Subcutaneous preadipocyte (primary cell): Measurements from ENCODE around the gene CD63. TPM values are rescaled to one million over a fixed set of nuclear protein-coding genes. Genes with fewer than 3 reads are reported as not detected.

Experiments used
- small RNA-seq: library from RNA; depleted of rRNA; stranded (forward); fragments of <200 nt; gene quantifications from one replicate; pipeline ENCODE3, GENCODE V24; 2012
- total RNA-seq: library from RNA; depleted of rRNA; stranded (reverse); fragments of >200 nt; gene quantifications from 2 replicates; pipeline ENCODE4 v1.2.3, GENCODE V29; 2012

The CD63 gene, protein sequence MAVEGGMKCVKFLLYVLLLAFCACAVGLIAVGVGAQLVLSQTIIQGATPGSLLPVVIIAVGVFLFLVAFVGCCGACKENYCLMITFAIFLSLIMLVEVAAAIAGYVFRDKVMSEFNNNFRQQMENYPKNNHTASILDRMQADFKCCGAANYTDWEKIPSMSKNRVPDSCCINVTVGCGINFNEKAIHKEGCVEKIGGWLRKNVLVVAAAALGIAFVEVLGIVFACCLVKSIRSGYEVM
- total RNA-seq: 1,437 and 2,220 TPM in 2 replicates

DNA sequence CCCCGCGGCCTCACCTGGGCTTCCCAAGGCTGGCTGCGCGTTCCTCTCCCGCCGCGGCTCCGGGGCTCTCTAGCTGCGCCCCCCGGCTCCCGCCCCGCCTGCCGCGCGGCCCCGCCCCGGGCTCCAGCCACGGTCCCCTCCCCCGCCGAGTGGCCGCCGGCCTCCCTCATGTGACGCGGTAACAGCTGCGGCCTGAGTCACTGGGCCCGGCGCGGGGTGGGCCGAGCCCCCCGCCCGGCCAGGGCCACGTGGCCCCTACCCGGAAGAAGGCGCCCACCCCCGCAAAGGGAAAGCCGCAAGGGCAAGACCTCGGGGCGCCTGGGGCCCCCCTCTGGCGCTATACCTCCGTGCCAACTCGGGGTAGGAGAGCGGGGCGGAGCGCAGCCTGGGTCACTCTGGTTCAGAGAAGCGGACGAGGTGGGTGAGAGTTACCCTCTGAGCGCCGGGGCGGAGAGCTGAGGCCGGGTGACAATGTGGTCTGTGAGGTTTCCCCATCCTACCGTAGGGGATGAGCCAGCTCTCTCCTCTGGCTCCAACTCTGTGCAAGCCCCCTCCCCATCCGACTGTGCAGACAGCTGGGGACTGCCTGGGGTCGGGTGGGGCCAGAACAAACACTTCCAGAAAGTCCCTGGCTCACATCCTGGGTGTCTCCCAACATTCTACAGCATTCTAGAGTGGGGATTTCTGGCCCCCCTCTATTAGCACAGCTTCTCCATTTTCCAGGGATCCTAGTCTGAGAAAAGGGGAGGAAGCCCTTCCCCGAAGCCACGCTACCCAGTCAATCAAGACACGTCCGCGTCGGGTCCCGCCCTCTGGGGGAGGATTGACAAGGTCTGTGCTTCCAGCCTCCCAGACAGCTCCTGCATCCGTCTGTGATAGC is at the start of gene CD63:
Gene CD63, minus strand, starts transcription at position 71 of the 880 bp plus-strand sequence. CDS start 668 bp downstream, outside the sequence.

DNA sequence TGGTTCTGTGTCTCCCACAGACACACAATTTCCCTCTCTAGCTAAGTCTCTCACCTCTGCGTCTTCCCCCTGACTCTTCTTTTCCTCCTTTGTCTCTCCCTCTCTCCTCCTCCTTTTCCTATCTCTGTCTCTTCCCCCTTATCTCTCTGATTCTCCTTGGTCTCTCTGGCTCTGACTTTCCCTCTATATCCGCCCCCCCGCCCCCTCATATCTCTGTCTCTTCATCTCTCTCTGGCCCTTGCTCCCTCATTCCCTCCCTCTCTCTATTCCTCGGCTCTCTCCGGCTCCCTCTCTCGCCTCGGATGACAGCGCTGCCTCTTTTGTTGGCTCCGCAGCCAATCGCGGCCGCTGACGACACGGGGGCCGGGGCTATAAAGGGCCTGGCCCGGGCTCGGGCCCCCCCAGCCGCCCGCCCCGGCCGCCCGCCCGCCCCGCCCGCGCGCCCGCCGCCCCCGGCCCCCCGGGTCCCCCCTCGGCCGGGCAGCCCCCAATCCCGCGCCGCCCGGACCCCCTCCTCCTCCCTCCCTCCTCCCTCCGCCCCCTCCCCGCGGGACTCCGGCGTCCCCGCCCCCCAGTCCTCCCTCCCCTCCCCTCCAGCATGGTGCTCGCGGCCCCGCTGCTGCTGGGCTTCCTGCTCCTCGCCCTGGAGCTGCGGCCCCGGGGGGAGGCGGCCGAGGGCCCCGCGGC is 14.1 kb upstream of the CD63 start, which contains the start of gene GDF11:
Gene GDF11, plus strand, starts transcription at position 404 of the 687 bp plus-strand sequence. Its CDS starts 195 bp downstream, at position 599.

DNA sequence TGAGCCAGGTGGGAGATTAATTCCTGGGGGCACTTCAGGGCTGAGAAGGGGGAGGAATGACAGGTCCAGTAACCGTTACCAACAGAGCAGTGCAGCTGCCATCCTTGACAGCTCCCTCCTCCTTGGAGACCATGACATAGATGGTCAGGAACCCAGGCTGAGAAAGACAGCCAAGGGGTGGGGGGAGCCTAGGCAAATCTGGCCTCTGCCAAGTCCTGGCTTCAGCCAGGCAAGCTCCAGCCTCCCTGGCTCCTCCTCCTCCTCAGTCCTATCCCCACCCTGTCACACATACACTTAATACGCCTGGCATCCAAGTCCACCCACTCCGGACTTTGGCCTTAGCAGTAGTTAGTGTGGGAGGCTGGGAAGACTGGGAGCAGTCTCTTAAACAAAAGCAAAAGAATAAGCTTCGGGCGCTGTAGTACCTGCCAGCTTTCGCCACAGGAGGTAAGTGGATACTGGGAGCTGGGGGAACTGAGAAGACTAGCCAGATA is 8.7 kb downstream of the CD63 start, which contains the start of gene RDH5:
Gene RDH5, plus strand, starts transcription at position 323 of the 494 bp plus-strand sequence. CDS start 792 bp downstream, outside the sequence.

DNA sequence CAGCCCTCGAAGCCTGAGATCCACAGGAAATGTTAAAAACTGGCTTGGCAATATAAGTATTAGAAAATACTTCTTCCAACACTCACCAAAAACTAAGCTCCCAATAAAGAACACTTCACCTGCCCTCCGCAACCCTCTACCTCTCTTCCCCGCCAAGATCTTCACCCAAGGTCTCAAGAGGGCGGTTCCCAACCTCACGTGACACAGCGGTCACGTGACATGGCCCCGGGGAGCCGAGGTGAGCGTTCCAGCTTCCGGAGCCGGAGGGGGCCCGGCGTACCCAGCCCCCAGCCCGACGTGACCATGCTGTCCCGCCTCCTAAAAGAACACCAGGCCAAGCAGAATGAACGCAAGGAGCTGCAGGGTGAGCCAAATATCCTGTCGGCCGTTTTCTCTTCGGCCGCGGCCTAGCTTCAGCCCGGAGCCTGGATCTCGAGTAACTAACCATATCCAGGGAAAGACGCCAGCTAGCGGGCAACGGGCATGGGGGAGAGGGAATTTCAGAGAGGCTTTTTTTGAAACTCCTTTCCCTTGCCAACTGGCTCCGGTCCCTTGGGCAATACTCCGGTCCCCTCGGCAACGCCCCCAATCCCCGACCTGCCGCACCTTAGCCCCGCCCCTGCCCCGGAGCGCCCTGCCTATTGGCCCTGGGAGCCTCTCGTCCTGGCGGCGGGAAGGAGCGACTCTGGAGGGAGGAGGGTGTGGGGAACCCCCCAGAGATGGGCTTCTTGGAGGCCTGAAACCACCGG is 12.8 kb downstream of the CD63 start, which contains the start of gene BLOC1S1:
Gene BLOC1S1, plus strand, starts transcription at position 214 of the 749 bp plus-strand sequence. Its CDS starts 6 bp downstream, at position 220.

DNA sequence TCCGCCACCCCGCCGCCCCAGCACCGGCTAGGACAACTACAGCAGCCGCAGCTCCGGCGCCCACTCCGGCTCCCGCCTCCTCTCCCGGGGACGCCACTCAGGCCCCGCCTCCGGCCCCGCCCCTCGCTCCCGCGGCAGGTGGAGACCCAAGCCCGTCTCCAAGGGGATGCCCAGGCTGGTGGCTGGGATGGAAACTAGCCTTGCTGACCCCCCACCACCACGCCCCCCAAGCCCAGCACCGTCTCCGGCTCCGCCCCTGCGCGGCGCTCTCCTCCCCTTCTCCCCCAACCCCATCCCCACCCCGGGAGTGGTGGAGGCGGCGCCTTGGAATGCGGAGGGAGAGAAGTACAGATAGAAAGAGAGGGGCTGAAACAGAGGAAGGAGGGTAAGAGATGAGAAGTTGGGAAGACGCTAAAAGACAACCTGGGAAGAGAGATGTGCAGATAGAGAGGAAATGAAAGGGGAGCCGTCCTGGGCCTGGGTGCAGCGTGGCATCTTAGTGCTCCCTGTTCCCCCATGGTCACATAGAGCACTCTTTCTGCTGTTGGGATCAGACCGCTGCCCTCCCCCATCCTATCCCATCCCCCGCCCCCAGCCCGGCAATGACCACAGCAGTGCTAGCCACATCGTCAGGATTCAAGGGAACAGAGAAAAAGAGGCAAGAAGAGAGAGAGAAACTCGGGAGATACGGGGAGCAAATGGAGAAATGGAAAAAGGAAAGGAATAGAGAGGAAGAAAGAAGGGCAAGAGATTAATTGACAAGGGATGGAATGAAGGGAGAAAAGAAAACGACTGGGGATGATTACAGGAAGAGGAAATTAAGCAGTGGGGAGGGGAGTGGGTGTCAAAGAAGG is 20.7 kb downstream of the CD63 start, which contains the start of gene ITGA7:
Gene ITGA7, minus strand, starts transcription at position 64 of the 854 bp plus-strand sequence. CDS start 222 bp downstream, outside the sequence.

Small RNA genes within 50 kb of the gene (small RNA-seq; reads per million reads assigned to genes)
- gene AC009779.1: not detected
- gene RF00017: not detected

Other genes starting within 250 kb of the CD63 start
- gene OR6C68, start 236.6 kb downstream of the CD63 start, total RNA-seq: not detected in 2 replicates
- gene OR6C4, start 179.4 kb downstream of the CD63 start, total RNA-seq: not detected in 2 replicates
- not detected in 2 replicates for gene OR2AP1, start 156.5 kb downstream of the CD63 start, total RNA-seq
- gene OR10P1, start 92.1 kb downstream of the CD63 start, total RNA-seq: not detected in 2 replicates
- 15.2 and 18.7 TPM in 2 replicates for gene ITGA7, start 21.1 kb downstream of the CD63 start, total RNA-seq
- gene BLOC1S1, start 13.0 kb downstream of the CD63 start, total RNA-seq: 33.8 and 54.0 TPM in 2 replicates
- gene RDH5, start 8.6 kb downstream of the CD63 start, total RNA-seq: 59.2 and 70.6 TPM in 2 replicates
- 4.0 and 7.0 TPM in 2 replicates for gene GDF11, start 14.1 kb upstream of the CD63 start, total RNA-seq
- gene SARNP, start 88.7 kb upstream of the CD63 start, total RNA-seq: 65.5 and 79.0 TPM in 2 replicates
- 14.3 and 15.6 TPM in 2 replicates for gene ORMDL2, start 89.0 kb upstream of the CD63 start, total RNA-seq
- 32.3 and 42.4 TPM in 2 replicates for gene DNAJC14, start 100.6 kb upstream of the CD63 start, total RNA-seq
- 9.2 and 9.9 TPM in 2 replicates for gene MMP19, start 113.9 kb upstream of the CD63 start, total RNA-seq
- gene PYM1, start 198.9 kb upstream of the CD63 start, total RNA-seq: 36.4 TPM in 2 replicates
- 39.3 and 42.8 TPM in 2 replicates for gene DGKA, start 202.2 kb upstream of the CD63 start, total RNA-seq
- 0.78 and 1.5 TPM in 2 replicates for gene PMEL, start 237.0 kb upstream of the CD63 start, total RNA-seq
- gene CDK2, start 237.8 kb upstream of the CD63 start, total RNA-seq: 19.1 and 45.5 TPM in 2 replicates
- 51.1 and 62.6 TPM in 2 replicates for gene RAB5B, start 245.1 kb upstream of the CD63 start, total RNA-seq